HCEC 1CT (cell line): ENCODE results near the gene CLASP1.
"Not testable (repeated sequence)": the region's sequence is repeated elsewhere in the genome, so short reads cannot be mapped to it uniquely, and the experiment has no call there.

Experiments
- DNase-seq: peaks from one replicate; pipeline ENCODE4 v3.0.0-alpha.2; 2017

The CLASP1 gene

DNA sequence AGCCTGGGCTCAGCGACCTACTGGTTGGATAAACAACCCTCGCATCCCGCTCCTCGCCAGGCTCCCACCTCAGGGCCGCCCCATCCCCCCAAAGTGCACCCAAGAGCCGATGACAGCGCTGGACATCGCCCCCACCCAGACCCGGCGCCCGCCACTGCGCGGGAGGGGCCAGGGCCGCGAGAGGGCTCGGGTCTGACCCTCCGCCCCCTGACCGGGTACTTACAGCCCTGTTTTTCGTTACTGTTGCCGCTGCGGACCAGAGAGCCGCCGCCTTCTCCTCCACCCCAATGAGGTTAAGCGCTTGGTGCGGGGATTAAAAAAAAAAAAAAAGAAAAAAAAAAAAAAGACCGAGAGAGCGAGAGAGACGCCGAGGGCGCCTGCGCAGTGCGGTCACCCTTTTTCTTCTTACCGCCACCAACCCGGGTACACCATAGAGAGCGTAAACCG, at the start of gene CLASP1:
TSS of gene CLASP1 (minus strand) at position 314 of the 447 bp plus-strand sequence. CDS start 43,567 bp downstream, outside the sequence.
- DNase-seq = peak; percentile 18

GRCh38 chr2:121698318-121698930, 49.2 kb upstream of the CLASP1 start:
- no peak for DNase-seq

- DNase-seq = no peak
These were observed 47.9 kb upstream of the CLASP1 start for GRCh38 chr2:121697108-121697631.

GRCh38 chr2:121696410-121696930, 47.2 kb upstream of the CLASP1 start:
- no peak for DNase-seq

- DNase-seq = no peak
These were observed 45.8 kb upstream of the CLASP1 start for GRCh38 chr2:121695171-121695451.

DNA sequence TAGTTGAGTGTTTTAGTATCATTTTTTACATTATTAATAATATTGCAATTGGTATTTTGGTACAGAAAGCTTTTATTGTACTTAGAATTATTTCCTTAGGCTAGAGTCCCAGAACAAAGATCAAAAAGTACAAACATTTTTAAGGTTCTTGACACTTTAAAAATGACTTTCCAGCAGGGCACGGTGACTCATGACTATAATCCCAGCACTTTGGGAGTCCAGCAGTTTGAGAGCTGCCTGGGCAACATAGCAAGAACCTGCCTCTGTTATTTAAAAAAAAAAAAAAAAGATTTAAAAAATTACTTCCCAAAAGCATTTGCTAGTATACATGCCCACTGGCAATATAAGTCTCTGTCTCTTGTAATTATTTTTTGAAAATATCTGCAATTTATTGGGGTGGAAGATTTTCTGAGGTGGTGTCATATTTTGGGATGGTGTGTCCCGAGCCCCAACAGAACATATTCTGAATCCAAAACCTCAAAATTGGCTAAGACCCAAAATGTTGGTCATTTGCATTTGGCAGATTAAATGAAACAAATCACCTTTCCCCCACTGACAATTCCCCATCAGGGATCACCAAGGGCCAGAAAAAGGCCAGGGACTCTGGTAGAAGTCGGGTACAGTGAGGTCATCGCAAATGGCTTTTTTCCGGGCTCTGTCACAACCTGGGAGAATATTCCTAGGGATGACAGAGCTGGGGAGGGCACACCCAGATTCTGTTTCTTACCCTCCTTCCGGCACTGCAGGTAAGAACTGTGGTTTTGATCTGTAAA, 45.3 kb upstream of the CLASP1 start:
- peak; percentile 41 for DNase-seq

DNA sequence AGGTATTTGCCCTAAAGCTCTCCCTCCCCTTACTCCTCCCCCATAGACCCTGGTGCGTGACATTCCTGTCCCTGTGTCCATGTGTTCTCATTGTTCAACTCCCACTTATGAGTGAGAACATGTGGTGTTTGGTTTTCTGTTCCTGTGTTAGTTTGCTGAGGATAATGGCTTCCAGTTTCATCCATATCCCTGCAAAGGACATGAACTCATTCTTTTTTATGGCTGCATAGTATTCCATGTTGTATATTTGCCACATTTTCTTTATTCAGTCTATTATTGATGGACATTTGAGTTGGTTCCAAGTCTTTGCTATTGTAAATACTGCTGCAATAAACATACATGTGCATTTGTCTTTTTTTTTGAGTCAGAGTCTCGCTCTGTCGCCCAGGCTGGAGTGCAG, 41.3 kb upstream of the CLASP1 start:
- DNase-seq = not testable (repeated sequence)

DNA sequence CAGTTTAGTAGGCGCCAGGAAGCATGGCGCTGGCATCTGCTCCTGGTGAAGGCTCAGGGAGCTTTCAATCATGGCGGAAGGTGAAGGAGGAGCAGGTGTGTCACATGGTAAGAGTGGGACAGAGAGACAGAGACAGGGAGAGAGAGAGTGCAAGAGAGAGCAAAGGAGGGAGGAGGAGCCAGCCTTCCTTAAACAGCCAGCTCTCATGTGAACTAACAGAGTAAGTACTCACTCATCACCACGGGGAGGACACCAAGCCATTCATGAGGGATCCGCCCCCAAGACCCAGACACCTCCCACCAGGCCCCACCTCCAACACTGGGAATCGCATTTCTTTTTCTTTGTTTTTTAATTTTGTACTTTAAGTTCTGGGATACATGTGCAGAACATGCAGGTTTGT, 40.8 kb upstream of the CLASP1 start:
- no peak for DNase-seq

DNA sequence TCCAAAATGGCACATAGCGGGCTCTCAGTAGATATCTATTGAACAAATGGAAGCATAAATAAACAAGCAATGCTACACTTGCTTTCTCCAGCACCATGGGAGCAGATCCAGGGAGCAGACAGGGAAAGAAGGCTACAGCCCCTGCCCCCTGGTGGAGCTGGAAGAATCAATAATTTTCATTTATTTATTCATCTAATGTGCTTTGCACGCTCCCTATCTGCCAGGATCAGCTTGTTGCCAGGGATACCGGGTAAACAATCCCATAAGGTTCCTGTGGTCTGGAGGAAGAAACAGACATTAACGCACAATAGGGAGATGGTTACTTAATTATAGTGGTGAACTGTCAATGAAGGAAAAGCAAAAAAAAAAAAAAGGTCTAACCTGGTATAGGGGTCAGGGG, 40.1 kb upstream of the CLASP1 start:
- peak; percentile 57 for DNase-seq

DNA sequence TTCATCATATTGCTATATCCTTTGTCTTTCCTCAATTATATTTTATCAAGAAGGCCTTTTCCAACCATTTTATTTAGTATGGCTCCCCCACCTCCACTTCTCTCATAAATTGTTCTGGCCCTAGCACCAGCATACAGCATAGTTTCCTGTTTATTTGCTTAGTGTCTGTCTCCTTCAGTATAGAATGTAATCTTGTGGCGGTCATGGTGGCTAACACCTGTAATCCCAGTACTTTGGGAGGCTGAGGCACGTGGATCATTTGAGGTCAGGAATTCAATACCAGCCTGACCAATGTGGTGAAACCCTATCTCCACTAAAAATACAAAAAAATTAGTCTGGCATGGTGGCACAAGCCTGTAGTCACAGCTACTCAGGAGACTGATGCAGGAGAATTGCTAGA, 39.6 kb upstream of the CLASP1 start:
- no peak for DNase-seq

GRCh38 chr2:121686902-121687301, 37.6 kb upstream of the CLASP1 start:
- DNase-seq = no peak

DNA sequence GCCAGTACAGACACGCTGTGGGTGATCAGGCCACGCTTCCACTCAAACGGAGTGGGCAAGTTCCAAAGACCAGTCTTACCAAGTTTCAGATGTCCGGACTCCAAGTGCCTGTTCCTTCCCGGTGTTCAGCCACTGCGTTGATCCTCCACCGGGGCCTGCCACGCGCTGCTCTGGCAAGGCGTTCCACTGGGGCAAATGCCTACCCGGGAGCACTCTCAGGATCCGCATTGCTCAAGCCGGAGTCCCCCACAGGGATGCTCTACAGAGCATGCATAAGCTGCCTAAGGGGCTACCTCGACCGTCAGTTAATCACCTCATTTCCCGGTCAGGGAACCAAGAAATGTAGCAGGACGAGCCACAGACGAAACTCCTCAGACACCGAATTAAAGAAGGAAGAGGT, 37.0 kb upstream of the CLASP1 start:
- no peak for DNase-seq

DNA sequence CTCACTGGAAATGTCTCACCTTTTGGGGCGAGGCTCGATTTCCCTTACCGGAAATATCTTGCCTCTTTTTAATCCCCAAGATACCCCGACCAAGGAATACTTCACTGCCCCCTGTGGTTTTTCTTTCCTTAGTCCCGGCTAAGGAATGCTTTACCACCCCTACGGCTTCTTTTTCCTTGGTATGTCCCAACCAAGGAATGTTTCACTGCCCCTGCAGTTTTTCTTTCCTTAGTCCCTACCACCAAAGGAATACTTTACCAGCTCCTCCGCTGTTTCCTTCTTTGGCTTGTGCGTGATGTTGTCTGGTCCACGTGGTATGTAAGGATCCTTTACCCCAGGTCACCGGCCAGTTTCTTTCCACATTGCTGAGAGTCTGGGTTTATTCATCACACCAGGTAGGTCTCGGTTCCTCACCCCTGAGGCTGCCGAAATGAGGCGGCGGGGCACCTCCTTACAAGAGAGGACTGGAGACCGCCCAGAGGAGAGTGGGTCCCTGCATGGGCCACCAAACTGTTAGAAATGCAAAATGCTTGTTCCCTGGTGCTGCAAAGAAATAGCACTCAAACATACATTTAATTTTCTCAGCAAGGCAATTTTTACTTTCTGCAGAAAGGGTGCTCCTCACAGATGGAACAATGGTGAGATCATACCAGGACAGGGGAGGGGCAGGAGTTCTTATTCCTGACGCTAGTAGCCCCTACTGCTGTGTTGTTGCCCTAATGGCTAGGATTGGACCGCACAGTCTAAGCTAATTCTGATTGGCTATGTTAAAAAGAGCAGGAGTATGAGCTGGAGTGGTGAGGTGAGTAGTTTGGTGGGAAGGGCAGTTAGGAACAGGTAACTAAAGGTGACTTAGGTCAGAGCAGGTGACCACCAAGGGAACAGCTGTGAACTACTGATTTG, 33.4 kb upstream of the CLASP1 start:
- no peak for DNase-seq

- no peak for DNase-seq
These were observed 28.6 kb upstream of the CLASP1 start for GRCh38 chr2:121677855-121678254.

GRCh38 chr2:121671621-121672020, 22.4 kb upstream of the CLASP1 start:
- not testable (repeated sequence) for DNase-seq

DNA sequence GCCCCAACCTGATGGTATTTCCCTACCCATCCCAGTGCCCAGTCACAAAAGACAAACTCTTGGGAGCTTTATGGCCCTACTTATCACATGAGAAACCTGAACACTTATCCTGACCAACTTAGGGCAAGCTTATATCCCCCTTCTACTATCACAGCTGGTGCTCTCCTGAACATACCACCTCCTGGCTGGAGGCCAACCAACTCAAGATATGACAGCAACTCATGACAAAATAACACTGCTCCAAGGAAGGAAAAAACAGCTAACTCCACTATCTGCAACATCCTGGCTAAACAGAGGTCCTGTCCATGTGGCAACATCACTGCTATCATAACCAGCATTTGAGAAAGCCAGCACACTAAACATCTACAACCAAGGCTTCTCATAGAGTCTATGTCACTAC, 20.9 kb upstream of the CLASP1 start:
- no peak for DNase-seq

DNA sequence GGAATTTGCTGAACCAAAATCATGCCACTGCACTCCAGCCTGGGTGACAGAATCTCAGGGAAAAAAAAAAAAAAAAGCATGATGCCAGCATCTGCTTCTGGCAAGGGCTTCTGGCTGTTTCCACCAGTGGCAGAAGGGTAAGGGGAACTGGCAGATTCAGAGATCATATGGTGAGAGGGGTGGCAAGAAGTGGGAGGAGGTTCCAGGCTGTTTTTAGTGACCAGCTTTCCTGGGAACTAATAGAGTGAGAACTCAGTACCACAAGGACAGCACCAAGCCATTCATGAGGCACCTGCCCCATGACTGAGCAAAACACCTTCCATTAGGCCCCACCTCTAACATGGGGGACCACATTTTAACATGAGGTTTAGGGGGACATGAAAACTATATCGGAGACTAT, 18.4 kb upstream of the CLASP1 start:
- DNase-seq = no peak

GRCh38 chr2:121666042-121666441, 16.8 kb upstream of the CLASP1 start:
- DNase-seq = no peak

DNA sequence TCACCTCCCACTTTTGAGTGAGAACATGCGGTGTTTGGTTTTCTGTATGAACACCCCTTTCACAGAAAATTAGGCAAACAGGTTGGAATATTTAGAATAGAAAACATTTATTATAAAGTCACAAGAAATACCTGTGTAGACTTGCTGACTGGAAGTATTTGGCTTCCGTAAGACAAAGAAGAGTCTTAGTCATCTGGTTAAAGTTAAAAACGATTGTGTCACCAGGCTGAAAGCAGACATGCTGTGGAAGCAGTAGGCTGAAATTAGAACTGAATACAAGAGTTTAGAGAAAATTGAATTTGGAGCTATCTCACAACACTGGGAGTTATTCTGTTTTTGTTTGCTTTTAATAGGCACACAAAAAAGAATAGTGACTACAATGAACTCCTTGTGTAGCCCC, 16.2 kb upstream of the CLASP1 start:
- DNase-seq = no peak

- no peak for DNase-seq
These were observed 15.5 kb upstream of the CLASP1 start for GRCh38 chr2:121664713-121665112.

DNA sequence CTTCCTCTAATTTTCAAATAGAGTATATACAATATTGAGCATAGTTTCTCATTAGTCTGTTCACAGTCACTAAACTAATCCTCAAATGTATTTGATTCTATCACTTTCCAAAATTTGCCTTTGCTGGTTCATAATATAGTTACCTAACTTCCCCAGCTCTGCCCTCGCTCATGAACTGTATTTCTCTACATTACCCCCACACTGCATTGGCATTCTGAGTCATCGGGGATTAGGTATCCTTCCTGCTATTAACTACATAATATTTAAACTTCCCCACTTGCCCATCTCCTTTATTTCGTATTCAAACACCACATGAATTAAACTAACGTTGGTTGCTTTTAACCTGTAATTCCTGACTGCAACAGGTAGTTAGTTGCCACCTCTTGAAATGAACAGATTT, 14.8 kb upstream of the CLASP1 start:
- peak; percentile 6 for DNase-seq

DNA sequence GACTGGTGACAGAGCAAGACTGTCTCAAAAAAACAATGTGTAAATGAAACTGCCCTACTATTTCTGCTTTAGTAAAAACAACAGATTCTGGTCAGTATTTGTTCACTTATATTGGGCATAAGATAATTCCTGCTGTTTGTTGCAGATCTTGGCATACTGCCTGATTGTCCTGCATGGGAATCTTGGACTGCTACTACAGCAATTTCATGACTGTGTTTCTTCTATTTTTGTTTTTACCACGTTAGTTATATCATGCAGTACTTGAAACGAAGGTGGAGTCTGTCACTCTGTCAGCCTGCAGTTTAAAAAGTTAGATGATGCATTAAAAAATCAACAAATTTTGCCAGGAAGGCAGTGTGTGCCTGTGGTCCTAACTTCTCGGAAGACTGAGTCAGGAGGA, 14.2 kb upstream of the CLASP1 start:
- DNase-seq = no peak

- peak; percentile 36 for DNase-seq
These were observed 13.4 kb upstream of the CLASP1 start for GRCh38 chr2:121662656-121663055.
